Measurements from ENCODE around the gene TAF4B. TPM values are rescaled to one million over a fixed set of nuclear protein-coding genes. Genes with fewer than 3 reads are reported as not detected.
"Not testable (repeated sequence)": the region's sequence is repeated elsewhere in the genome, so short reads cannot be mapped to it uniquely, and the experiment has no call there.

Gene TAF4B
- total RNA-seq, 3 donors from 2014 or later (not counting 1 experiment from before 2014, with no cell fraction given): 1.5 to 3.3 (median 1.7) TPM

GRCh38 chr18:26436176-26437051, 210.2 kb downstream of the TAF4B start:
- DNase-seq (no peak), ATAC-seq (no peak)
- TF ChIP-seq CTCF (IDR thresholded peaks at IDR 0.05): no peak
- Mint-ChIP-seq H3K4me1 (no peaks in the 10 kb centered on the region), H3K27me3 (ENCODE audit: low read depth in 2 of 2) (peaks cover 22 to 25% of the 10 kb centered on the region in 2 donors), H3K4me3 (no peak overlapping the region), H3K9me3 (peaks cover 0 to 2% of the 10 kb centered on the region in 2 donors), H3K36me3 (no peaks in the 10 kb centered on the region), H3K27ac (no peak overlapping the region)
- WGBS (ENCODE audit: insufficient coverage): 90% methylated on average over 11 of the region's 11 CpGs
- Histone ChIP-seq H3K9me3 (ENCODE audit: control insufficient read depth, insufficient read depth, low read length) (no peaks in the 10 kb centered on the region), H3K4me3 (ENCODE audit: low read length) (no peak overlapping the region), H3K36me3 (ENCODE audit: control insufficient read depth, insufficient read depth, low read length) (no peaks in the 10 kb centered on the region), H3K27ac (ENCODE audit: low read length) (no peak overlapping the region), H3K4me1 (ENCODE audit: control insufficient read depth, insufficient read depth, low read length) (no peaks in the 10 kb centered on the region), H3K27me3 (ENCODE audit: control insufficient read depth, insufficient read depth, low read length) (peaks cover 2% of the 10 kb centered on the region)
- intact Hi-C loops (cut with micrococcal nuclease): no loop called here

- H3K4me3 ChIP-seq (ENCODE audit: low read length); H3K4me1 ChIP-seq (ENCODE audit: control insufficient read depth, insufficient read depth, low read length); H3K36me3 ChIP-seq (ENCODE audit: control insufficient read depth, insufficient read depth, low read length); H3K4me3 Mint-ChIP-seq; ATAC-seq; H3K36me3 Mint-ChIP-seq; H3K9me3 ChIP-seq (ENCODE audit: control insufficient read depth, insufficient read depth, low read length); H3K27ac ChIP-seq (ENCODE audit: low read length); DNase-seq; H3K9me3 Mint-ChIP-seq; H3K27ac Mint-ChIP-seq; intact Hi-C loops (cut with micrococcal nuclease); H3K27me3 ChIP-seq (ENCODE audit: control insufficient read depth, insufficient read depth, low read length); H3K4me1 Mint-ChIP-seq: not testable (repeated sequence)
- peaks cover 22 to 25% of the 10 kb centered on the region in 2 donors for H3K27me3 Mint-ChIP-seq (ENCODE audit: low read depth in 2 of 2)
- WGBS (ENCODE audit: insufficient coverage): 95% methylated on average over 2 of the region's 3 CpGs
Observed at GRCh38 chr18:26437634-26438033, 211.4 kb downstream of the TAF4B start.

- Histone ChIP-seq H3K9me3 (ENCODE audit: control insufficient read depth, insufficient read depth, low read length) (no peaks in the 10 kb centered on the region), H3K27me3 (ENCODE audit: control insufficient read depth, insufficient read depth, low read length) (peaks cover 2% of the 10 kb centered on the region), H3K27ac (ENCODE audit: low read length) (no peak overlapping the region), H3K4me3 (ENCODE audit: low read length) (no peak overlapping the region), H3K36me3 (ENCODE audit: control insufficient read depth, insufficient read depth, low read length) (no peaks in the 10 kb centered on the region), H3K4me1 (ENCODE audit: control insufficient read depth, insufficient read depth, low read length) (no peaks in the 10 kb centered on the region)
- H3K4me3 Mint-ChIP-seq: no peak overlapping the region
- TF ChIP-seq CTCF (IDR thresholded peaks at IDR 0.05): no peak
- intact Hi-C loops (cut with micrococcal nuclease): no loop called here
- H3K27ac Mint-ChIP-seq: no peak overlapping the region
- ATAC-seq (no peak), DNase-seq (no peak)
- 45% methylated on average over 5 of the region's 5 CpGs for WGBS (ENCODE audit: insufficient coverage)
- no peaks in the 10 kb centered on the region for H3K36me3 Mint-ChIP-seq
- H3K9me3 Mint-ChIP-seq: peaks cover 1 to 2% of the 10 kb centered on the region in 2 donors
- peaks cover 22 to 31% of the 10 kb centered on the region in 2 donors for H3K27me3 Mint-ChIP-seq (ENCODE audit: low read depth in 2 of 2)
- H3K4me1 Mint-ChIP-seq: no peaks in the 10 kb centered on the region
Observed at GRCh38 chr18:26438980-26439379, 212.7 kb downstream of the TAF4B start.

- WGBS (ENCODE audit: insufficient coverage): 91% methylated on average over 4 of the region's 4 CpGs
- Mint-ChIP-seq H3K4me3 (no peak overlapping the region), H3K36me3 (no peaks in the 10 kb centered on the region), H3K27me3 (ENCODE audit: low read depth in 2 of 2) (peaks cover 22 to 34% of the 10 kb centered on the region in 2 donors), H3K27ac (no peak overlapping the region), H3K4me1 (no peaks in the 10 kb centered on the region), H3K9me3 (peaks cover 2% of the 10 kb centered on the region in 2 donors)
- Histone ChIP-seq H3K4me1 (ENCODE audit: control insufficient read depth, insufficient read depth, low read length) (no peaks in the 10 kb centered on the region), H3K4me3 (ENCODE audit: low read length) (no peak overlapping the region), H3K36me3 (ENCODE audit: control insufficient read depth, insufficient read depth, low read length) (no peaks in the 10 kb centered on the region), H3K27me3 (ENCODE audit: control insufficient read depth, insufficient read depth, low read length) (peaks cover 2% of the 10 kb centered on the region), H3K9me3 (ENCODE audit: control insufficient read depth, insufficient read depth, low read length) (no peaks in the 10 kb centered on the region), H3K27ac (ENCODE audit: low read length) (no peak overlapping the region)
- ATAC-seq: no peak
- TF ChIP-seq CTCF (IDR thresholded peaks at IDR 0.05): no peak
- intact Hi-C loops (cut with micrococcal nuclease): no loop called here
- DNase-seq: no peak
Observed at GRCh38 chr18:26439537-26439936, 213.3 kb downstream of the TAF4B start.
